ENCODE data around the gene INAVA.
A peak's percentile ranks its signal among the peaks of the same experiment; 100 is the strongest.
"Not testable (repeated sequence)": the region's sequence is repeated elsewhere in the genome, so short reads cannot be mapped to it uniquely, and the experiment has no call there.

INAVA gene

DNA sequence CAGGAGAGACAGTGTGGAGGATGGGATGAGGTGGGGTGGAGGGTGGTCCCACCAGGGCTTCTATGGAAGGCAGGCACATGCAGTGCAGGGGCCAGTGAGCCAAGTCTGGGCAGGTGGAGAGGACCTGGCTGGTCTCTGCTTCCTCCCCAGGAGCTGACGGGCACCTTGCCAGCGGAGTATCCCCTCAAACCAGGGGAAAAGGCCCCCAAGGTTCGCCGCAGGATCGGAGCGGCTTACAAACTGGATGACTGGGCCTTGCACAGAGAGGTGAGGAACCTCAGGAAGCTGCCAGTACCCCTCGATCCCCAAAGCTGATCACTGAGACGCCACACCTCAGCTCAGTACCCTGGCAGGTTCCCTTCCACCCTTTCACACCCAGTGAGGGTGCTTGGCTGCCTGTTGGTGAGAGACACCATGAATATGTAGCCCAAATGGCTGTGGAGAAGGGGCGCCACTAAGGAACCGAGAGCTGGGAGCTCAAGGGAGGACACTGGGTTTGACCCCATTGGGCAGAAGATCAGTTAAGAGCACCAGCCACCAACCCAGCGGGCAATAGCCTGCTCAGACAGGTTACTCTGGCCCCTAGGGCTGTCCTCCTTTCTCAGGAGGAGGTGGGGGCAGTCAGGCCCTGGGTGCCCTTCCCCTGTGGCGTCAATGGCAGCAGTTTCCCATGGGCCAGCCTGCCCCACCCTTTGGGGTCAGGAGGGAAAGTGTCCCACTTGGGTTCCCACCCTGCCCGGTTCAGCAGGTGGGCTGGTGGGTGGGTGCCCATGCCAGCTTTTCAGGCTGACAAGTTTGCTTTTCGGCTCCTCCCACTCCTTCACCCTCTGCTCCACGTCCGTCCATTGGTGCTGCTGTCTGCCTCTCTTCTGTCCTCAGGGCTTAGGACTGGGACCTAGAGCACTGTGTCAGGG, 5.5 kb downstream of the INAVA start:
- DNase-seq = no peak

- no peak for DNase-seq
These were observed 6.2 kb downstream of the INAVA start for GRCh38 chr1:200900877-200901276.

DNA sequence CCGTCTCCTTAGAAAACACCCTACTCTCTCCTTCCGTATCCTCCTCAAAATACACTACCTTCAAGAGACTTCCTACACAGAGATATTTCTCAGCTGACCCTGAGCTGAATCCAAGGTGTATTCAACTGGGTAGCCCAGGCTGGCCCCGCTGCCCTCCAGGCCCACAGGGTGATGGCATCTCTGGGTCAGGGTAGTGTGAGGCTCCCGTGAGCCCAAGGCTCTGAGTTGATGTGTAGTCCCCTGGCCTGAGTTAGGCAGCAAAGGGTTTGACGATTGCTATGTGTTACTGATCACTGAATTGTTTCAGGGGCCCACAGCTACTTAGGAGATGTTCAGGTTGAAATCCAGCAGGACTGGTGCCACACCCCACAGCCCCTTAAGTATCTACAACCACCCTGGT, 6.7 kb downstream of the INAVA start:
- DNase-seq = no peak

DNA sequence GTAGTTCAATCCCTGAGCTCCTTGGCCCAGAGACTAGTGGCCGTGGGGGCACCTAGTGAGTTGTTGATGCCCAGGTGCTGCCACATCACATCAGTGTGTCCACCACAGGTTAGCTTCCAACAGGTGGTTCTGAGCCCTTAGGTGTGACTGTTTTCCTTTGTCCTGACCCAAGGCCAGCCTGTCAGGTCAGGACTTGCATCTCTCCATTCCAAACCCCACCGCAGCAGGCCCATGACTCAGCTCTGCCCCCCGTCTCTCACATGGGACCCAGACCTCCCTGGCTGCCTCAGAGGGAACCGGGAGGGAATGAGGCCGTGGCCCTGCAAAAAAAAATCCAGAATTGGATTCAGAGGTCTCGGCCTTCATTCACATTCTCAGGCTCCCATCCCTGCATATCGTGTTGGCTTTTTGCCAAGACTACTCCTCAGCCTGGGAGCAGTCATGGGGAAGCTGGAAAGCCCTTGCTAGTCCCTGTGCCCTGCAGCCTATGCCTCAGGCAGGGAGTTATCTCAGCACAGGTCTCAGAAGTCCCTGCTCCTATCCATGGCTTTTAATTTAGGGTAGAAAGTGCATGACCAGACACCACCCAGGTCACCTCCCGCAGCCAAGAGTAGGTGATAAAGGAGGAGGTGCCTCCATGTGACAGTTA, 7.2 kb downstream of the INAVA start:
- no peak for DNase-seq

GRCh38 chr1:200903793-200904192, 9.1 kb downstream of the INAVA start:
- DNase-seq = no peak

DNA sequence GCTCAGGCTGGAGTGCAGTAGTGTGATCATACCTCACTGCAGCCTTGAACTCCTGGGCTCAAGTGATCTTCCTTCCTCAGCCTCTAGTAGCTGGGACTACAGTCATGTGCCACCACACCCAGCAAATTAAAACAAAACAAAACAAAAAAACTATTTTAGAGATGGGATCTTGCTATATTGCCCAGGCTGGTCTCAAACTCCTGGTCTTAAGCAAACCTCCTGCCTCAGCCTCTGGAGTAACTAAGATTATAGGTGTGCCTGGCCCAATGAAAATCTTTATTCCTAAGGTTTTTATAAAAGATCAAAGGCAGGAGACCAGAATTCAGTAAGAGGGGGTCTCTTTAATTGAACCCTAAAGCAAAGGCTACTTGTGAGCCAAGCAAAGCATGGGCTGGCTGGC, 10.1 kb downstream of the INAVA start:
- no peak for DNase-seq

DNA sequence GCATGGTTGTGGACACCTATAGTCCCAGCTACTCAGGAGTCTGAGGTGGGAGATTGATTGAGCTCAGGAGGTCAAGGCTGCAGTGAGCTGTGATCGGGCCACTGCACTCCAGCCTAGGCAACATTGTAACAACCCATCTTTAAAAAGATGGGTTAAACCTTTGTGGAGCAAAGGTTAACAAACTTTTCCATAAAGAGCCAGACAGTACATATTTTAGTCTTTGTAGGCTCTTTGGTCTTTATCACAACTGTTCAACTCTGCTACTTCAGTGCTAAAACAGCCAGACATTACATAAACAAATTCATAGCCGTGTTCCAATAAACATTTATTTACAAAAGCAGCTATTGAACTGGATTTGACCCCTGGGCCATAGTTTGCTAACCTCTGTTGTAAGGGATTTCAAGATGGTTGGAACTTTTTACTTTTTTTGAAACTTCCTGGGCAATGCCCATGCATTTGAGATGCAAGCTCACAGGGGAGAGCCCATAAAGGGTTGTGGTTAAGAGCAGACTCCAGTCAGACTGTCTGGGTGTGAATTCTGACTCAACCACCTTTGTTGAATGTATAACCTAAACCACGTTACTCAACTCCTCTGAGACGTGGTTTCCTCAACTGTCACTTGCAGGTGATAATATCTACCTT, 10.8 kb downstream of the INAVA start:
- DNase-seq = peak; percentile 47 to 49

DNA sequence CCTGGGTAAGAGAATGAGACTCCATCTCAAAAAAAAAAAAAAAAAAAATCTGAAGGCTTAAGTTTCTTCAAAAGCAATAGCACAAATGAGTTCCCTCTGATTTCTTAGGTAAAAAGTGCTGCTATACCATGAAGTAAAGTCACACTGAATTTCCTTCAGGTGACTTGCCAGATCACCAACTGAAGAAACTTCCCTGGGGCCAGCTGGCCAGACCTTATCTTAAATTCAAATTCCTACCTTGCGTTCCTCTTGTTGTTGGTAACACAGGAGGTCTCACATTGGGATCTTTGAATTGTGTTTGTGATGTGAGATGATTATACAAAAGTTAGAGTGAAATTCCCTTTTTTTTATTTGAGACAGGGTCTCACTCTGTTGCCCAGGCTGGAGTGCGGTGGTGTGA, 11.8 kb downstream of the INAVA start:
- no peak for DNase-seq

DNA sequence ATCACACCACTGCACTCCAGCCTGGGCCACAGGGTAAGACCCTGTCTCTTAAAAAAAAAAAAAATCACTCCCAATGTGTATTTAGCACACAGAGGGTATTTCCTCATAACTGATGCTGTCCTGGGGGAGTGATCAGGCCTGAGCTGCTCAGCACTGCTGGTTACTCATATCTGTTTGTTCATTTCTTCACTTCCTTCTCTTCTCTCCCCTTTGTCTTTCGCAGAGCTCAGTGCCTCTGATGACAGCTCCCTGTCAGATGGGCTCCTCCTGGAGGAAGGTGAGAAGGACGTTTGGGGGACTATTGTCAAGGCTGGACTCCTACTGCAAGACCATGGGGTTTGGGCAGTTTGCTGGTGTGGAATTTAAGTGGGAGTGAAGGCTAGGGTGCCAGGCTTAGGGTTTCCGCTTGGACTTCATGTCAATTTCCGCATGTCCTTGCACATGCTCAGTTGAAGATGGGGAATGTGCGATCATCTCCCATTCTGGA, 13.0 kb downstream of the INAVA start:
- no peak for DNase-seq

DNA sequence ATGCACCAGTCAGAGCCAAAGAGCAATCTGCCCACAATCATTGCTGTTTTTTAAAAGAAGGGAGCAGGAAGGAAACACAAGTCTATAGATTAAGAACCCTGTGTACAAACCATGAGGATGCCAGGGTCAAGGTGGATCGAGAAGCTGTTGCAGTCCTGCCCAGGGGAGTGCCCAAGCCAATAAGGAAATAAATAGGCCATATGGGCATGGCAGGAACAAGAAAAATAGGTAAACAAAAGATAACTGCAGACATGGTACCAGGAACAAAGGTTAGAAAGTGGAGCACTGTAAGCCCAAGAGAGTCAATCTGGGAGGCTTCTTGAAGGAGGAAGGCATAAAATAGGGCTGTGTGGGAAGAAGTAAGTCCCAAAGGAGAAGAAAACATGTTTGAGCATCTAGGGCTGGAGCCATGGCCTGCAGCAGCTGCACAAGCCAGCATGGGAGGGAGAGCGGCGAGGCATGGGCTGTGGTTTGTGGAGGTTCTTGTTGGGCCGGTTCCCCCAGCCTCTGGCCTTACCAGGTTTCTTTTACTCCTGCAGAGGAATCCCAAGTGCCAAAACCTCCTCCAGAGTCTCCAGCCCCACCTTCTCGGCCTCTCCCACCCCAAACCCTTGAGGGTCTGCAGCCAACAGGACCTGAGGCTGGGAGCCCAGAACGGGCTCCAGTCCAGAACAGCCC, 13.6 kb downstream of the INAVA start:
- DNase-seq = no peak

GRCh38 chr1:200909071-200909470, 14.4 kb downstream of the INAVA start:
- no peak for DNase-seq

DNA sequence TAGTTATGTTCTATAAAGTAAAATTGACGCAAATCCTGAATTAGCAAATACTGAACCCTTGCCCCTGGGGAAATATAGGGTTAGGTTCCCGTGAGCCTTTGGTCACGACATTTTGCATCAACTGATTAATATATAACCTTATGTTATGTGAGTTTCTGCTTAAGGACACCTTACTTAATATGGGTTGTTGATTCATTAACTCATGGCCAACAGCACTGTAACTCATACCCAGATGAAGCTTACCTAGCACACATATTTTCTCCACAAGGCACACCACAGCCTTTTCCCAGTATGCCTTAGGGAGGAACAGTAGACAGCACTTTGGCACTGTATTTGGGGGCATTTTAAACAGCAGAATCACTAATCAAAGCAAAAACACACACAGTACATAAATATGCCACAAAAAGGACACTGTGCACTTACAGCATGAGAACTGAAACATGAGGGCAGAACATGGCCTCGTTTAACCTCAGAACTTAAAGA, 15.1 kb downstream of the INAVA start:
- DNase-seq = no peak

- DNase-seq = no peak
These were observed 16.7 kb downstream of the INAVA start for GRCh38 chr1:200911361-200911760.

DNA sequence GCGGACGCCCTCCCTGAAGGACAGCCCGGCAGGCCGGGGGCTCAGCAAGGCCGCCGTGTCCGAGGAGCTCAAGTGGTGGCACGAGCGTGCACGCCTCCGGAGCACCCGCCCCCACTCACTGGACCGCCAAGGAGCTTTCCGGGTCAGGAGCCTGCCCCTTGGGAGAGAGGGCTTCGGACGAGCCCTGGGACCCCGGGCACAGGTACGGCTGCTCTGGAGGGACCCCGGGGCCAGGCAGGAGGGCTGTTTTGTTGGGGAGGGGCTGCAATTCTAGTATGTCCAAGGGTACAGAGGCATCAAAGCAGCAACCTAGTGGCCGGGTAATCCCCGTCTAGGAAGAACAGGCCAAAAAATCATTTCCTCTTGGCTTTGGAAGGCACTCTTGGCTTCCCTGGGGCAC, 17.2 kb downstream of the INAVA start:
- DNase-seq = not testable (repeated sequence)

DNA sequence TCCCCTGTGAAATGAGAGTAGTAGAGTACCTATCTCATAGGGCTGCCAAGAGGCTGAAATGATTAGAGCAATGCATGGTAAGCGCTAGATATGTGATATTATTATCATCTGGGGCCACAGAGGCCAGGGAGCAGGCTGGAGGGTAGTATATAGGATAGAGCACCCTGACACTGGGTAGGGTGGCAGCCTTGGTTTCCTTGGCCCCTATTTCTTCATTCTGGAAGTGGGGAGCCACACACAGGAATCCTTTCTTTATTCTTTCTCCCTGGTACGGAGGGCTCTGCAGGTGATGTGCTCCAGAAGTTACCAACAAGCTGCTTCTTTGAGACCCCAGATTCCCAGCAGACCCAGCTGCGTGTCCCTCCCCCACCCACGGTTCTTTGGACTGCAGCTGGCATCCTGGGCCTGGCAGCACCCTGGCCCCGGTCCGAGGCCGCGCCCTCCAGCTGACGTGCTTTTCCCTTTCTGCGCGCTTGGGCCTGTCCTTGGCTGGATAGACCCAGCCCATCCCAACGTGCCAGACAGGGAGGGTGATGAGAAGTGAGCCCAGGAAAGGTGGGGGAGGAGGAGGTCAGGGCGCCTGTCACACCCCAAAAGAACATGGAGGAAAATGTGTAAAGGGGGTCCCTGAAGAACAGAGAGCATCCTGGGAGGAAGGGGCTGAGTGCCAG, 18.2 kb downstream of the INAVA start:
- DNase-seq = no peak

DNA sequence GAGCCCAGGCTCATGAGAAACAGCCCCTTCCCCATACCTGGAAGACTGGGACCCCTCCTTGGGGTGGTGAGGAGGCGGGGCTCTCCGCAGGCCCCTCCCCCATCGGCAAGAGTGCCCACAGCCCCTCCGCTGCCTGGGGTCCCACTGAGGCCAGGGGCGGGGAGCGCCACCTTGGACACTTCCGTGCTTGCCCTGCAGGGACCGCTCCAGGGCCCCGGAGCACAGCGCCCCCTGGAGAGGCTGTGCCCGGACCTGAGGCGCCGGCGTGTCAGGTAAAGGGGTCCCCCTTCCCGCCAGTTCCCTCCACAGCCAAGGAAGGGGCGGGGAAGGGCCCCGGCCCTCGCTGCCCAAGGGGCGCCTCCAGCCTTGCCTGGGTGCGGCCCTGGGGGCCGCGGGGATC, 21.5 kb downstream of the INAVA start:
- DNase-seq = no peak

DNA sequence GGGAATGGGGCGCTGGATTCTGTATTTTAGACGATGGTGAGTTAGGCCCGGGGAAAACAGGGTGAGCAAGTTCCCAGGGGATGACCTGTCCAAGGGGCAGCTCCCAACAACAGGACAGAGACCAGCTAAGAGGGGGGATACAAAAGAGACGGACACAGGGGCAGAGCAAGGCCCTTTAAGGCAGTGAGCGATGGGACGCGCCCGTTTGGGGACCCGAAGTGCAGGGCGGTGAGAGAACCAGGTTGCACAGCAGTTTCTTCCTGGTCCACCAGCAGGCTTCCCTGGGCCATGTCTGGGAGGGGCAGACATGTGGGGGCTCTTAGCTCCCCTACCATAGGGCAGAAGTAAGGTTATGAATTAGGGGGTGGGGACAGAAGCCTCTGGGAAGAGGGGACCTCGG, 22.0 kb downstream of the INAVA start:
- DNase-seq = no peak

DNA sequence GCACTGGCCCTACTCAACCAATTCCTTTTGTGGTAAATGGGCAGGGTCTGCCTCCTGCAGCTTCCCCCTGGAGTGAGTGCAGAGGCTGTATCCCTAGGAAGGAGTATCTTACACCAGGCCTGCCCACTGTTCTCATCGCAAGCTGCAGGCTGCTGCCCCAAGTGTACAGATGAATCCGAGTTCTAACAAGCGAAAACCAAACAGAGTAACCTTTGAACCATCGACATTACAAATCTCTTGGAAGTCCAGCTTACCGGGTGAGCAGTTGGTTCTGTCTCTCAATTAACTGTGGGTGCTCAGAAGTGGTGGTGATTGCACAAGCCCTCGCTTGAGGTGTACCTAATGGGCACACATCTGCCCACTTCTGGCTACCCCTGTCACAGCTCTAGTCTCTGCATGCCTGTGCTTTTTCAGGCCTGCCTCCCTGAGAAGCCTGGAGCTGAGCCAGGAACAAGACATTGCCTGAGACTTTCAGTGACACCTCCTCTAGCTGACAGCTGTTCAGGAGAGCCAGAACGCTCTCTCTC, 22.7 kb downstream of the INAVA start:
- no peak for DNase-seq

GRCh38 chr1:200918006-200918405, 23.3 kb downstream of the INAVA start:
- no peak for DNase-seq

DNA sequence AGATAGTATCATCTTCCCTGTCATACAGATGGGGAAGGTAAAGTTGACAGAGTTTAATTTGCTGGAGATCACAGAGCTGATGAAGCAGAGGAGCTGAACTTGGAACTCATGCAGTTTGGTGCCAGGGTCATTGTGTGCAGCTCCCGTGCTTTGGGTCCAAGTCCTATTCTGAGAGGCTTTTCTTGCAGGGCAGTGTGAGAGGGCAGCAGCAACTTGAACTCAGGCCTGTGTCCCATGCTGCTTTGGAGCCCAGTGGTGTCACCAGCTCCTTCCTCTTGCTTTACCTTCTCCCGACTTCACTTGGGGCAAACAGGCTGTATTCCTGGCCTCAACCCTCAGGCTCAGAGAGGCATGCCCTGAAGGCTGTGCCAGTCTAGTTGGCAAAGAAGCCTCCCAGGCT, 24.7 kb downstream of the INAVA start:
- DNase-seq = no peak

GRCh38 chr1:200921571-200922110, 26.9 kb downstream of the INAVA start:
- no peak for DNase-seq

- DNase-seq = no peak
These were observed 27.7 kb downstream of the INAVA start for GRCh38 chr1:200922406-200922805.
